Activated CD4-positive, alpha-beta T cell treated with anti-CD3 and anti-CD28 coated beads for 36 hours (primary cell): ENCODE measurements around the gene KIF23. TPM values are rescaled to one million over a fixed set of nuclear protein-coding genes. Genes with fewer than 3 reads are reported as not detected.

Experiments used
- ATAC-seq: fragments of 200-7000 bp; cut with Tn5 transposase; one replicate; pipeline ENCODE4 v1.10.0; 2021; ENCODE audit warnings: mild to moderate bottlenecking, moderate library complexity
- CTCF ChIA-PET: fragments of 350-600 bp; sonication (Branson Sonifier 250); formaldehyde crosslinking; loops from one replicate; lab custom pipeline; 2021; ENCODE audit warnings: antibody characterized with exemption; lab: Charles Lee
- POLR2A ChIA-PET: fragments of 350-600 bp; sonication (Branson Sonifier 250); formaldehyde crosslinking; loops from one replicate; lab custom pipeline; 2021; ENCODE audit warnings: antibody characterized with exemption, inconsistent platforms; lab: Charles Lee
- DNase-seq: peaks from one replicate; pipeline ENCODE4 v3.0.0-alpha.2; 2020
- H3K27ac Mint-ChIP-seq: one replicate; pipeline ENCODE4 v1.8.0; 2021; ENCODE audit warnings: mixed read lengths
- H3K27me3 Mint-ChIP-seq: one replicate; pipeline ENCODE4 v1.8.0; 2021; ENCODE audit warnings: mixed read lengths
- H3K36me3 Mint-ChIP-seq: one replicate; pipeline ENCODE4 v1.8.0; 2021; ENCODE audit warnings: low read depth, mixed read lengths
- H3K4me1 Mint-ChIP-seq: one replicate; pipeline ENCODE4 v1.8.0; 2021; ENCODE audit warnings: mixed read lengths
- H3K4me3 Mint-ChIP-seq: one replicate; pipeline ENCODE4 v1.8.0; 2021; ENCODE audit warnings: mild to moderate bottlenecking, moderate library complexity, mixed read lengths
- H3K9me3 Mint-ChIP-seq: one replicate; pipeline ENCODE4 v1.8.0; 2021; ENCODE audit warnings: low read depth, mixed read lengths
- intact Hi-C, 2 experiments: fragments of 100-400 bp; cut with DNase I in 1 of 2; cut with micrococcal nuclease in 1 of 2; formaldehyde crosslinking; loops; one replicate each; pipeline versions ENCODE4 v1.14.2 to v1.15.1; 2022 to 2024; cut with DNase I, micrococcal nuclease
- total RNA-seq, 2 experiments: library from RNA; stranded (reverse); gene quantifications; one replicate each; pipeline ENCODE4 v1.2.3, GENCODE V29; 2021

KIF23 gene
- total RNA-seq, 2 experiments from 2014 or later, result 47.2 to 48.0 TPM

GRCh38 chr15:69384626-69385598 is 29.2 kb upstream of the KIF23 start:
- no peak overlapping the region for H3K27ac Mint-ChIP-seq
- DNase-seq, result no peak
- H3K9me3 Mint-ChIP-seq, result no peaks in the 10 kb centered on the region
- H3K27me3 Mint-ChIP-seq, result peaks cover 3% of the 10 kb centered on the region
- POLR2A ChIA-PET, result no interaction called here
- no peak for ATAC-seq
- no peaks in the 10 kb centered on the region for H3K4me1 Mint-ChIP-seq
- H3K4me3 Mint-ChIP-seq, result no peak overlapping the region
- H3K36me3 Mint-ChIP-seq, result no peaks in the 10 kb centered on the region
- intact Hi-C loops, result no loop called here
- CTCF ChIA-PET, result no interaction called here

GRCh38 chr15:69385831-69386230 is 28.3 kb upstream of the KIF23 start:
- intact Hi-C loops, result no loop called here
- ATAC-seq (no peak), DNase-seq (no peak)
- Mint-ChIP-seq H3K4me1 (no peaks in the 10 kb centered on the region), H3K4me3 (no peak overlapping the region), H3K36me3 (no peaks in the 10 kb centered on the region), H3K27ac (no peak overlapping the region), H3K27me3 (no peaks in the 10 kb centered on the region), H3K9me3 (no peaks in the 10 kb centered on the region)
- POLR2A ChIA-PET, result no interaction called here
- CTCF ChIA-PET, result no interaction called here

GRCh38 chr15:69386284-69386683 is 27.9 kb upstream of the KIF23 start:
- CTCF ChIA-PET, result no interaction called here
- H3K4me1 Mint-ChIP-seq, result no peaks in the 10 kb centered on the region
- intact Hi-C loops, result no loop called here

GRCh38 chr15:69388260-69388705 is 25.9 kb upstream of the KIF23 start:
- Mint-ChIP-seq H3K27me3 (no peaks in the 10 kb centered on the region), H3K4me3 (no peak overlapping the region), H3K9me3 (no peaks in the 10 kb centered on the region), H3K4me1 (no peaks in the 10 kb centered on the region), H3K36me3 (no peaks in the 10 kb centered on the region), H3K27ac (no peak overlapping the region)
- intact Hi-C loops, result no loop called here
- DNase-seq (no peak), ATAC-seq (no peak)
- CTCF ChIA-PET, result no interaction called here
- POLR2A ChIA-PET, result no interaction called here

More at GRCh38 chr15:69386284-69386683, 27.9 kb upstream of the KIF23 start:
- DNase-seq (no peak), ATAC-seq (no peak)
- no peak overlapping the region for H3K4me3 Mint-ChIP-seq
- no peaks in the 10 kb centered on the region for H3K9me3 Mint-ChIP-seq
- POLR2A ChIA-PET, result no interaction called here
- no peaks in the 10 kb centered on the region for H3K27me3 Mint-ChIP-seq
- no peak overlapping the region for H3K27ac Mint-ChIP-seq
- H3K36me3 Mint-ChIP-seq, result no peaks in the 10 kb centered on the region

GRCh38 chr15:69389426-69389825 is 24.7 kb upstream of the KIF23 start:
- Mint-ChIP-seq H3K27ac (no peak overlapping the region), H3K4me3 (no peak overlapping the region), H3K9me3 (no peaks in the 10 kb centered on the region), H3K36me3 (no peaks in the 10 kb centered on the region), H3K4me1 (peaks cover 3% of the 10 kb centered on the region), H3K27me3 (no peaks in the 10 kb centered on the region)
- intact Hi-C loops, result no loop called here
- CTCF ChIA-PET, result interaction anchor here (0.6 to 1.1 kb wide), 2 partner anchors 114 to 330 kb away, joined by 3 read pairs; no protein-coding TSS in a partner anchor
- ATAC-seq (no peak), DNase-seq (no peak)
- POLR2A ChIA-PET, result no interaction called here

GRCh38 chr15:69390575-69390974 is 23.6 kb upstream of the KIF23 start:
- no peak for ATAC-seq
- ChIA-PET CTCF (no interaction called here), POLR2A (no interaction called here)
- Mint-ChIP-seq H3K9me3 (no peaks in the 10 kb centered on the region), H3K27me3 (no peaks in the 10 kb centered on the region), H3K27ac (no peak overlapping the region), H3K36me3 (no peaks in the 10 kb centered on the region), H3K4me3 (no peak overlapping the region), H3K4me1 (peaks cover 7% of the 10 kb centered on the region)
- intact Hi-C loops, result loop anchor here (5.0 kb wide), 2 partner anchors 68 to 228 kb away; partner anchors contain the start of gene GLCE (in 1 of the 2)
- no peak for DNase-seq

GRCh38 chr15:69391046-69391757 is 22.9 kb upstream of the KIF23 start:
- Mint-ChIP-seq H3K4me1 (peaks cover 7% of the 10 kb centered on the region), H3K36me3 (no peaks in the 10 kb centered on the region), H3K4me3 (no peak overlapping the region), H3K27ac (no peak overlapping the region), H3K27me3 (no peaks in the 10 kb centered on the region), H3K9me3 (no peaks in the 10 kb centered on the region)
- DNase-seq (no peak), ATAC-seq (no peak)
- intact Hi-C loops, result loop anchor here (5.0 kb wide), 2 partner anchors 69 to 229 kb away; partner anchors contain the start of gene GLCE (in 1 of the 2)
- ChIA-PET CTCF (no interaction called here), POLR2A (no interaction called here)

GRCh38 chr15:69392352-69392751 is 21.8 kb upstream of the KIF23 start:
- no peak for DNase-seq
- Mint-ChIP-seq H3K4me1 (peaks cover 7% of the 10 kb centered on the region), H3K27me3 (no peaks in the 10 kb centered on the region), H3K9me3 (no peaks in the 10 kb centered on the region), H3K4me3 (no peak overlapping the region), H3K36me3 (no peaks in the 10 kb centered on the region), H3K27ac (no peak overlapping the region)
- POLR2A ChIA-PET, result no interaction called here
- CTCF ChIA-PET, result interaction anchor here (0.5 to 1.1 kb wide), 2 partner anchors 326 to 335 kb away, joined by 3 read pairs; no protein-coding TSS in a partner anchor
- no peak for ATAC-seq
- intact Hi-C loops, result loop anchor here (5.0 kb wide), 2 partner anchors 70 to 230 kb away; partner anchors contain the start of gene GLCE (in 1 of the 2)

GRCh38 chr15:69393831-69394491 is 20.2 kb upstream of the KIF23 start:
- Mint-ChIP-seq H3K9me3 (no peaks in the 10 kb centered on the region), H3K4me1 (peaks cover 10% of the 10 kb centered on the region), H3K27me3 (no peaks in the 10 kb centered on the region), H3K36me3 (no peaks in the 10 kb centered on the region), H3K27ac (no peak overlapping the region), H3K4me3 (no peak overlapping the region)
- ATAC-seq (no peak), DNase-seq (no peak)
- intact Hi-C loops, result loop anchor here (1.0 to 5.0 kb wide), 4 partner anchors 72 to 335 kb away; partner anchors contain the start of gene GLCE (in 2 of the 2)
- ChIA-PET CTCF (interaction anchor here (0.6 to 1.9 kb wide), 15 partner anchors 10 to 1266 kb away, joined by 3 to 10 read pairs (median 3); no protein-coding TSS in a partner anchor), POLR2A (no interaction called here)

GRCh38 chr15:69394556-69395282 is 19.4 kb upstream of the KIF23 start:
- no peaks in the 10 kb centered on the region for H3K36me3 Mint-ChIP-seq
- CTCF ChIA-PET, result interaction anchor here (0.6 to 1.9 kb wide), 27 partner anchors 9 to 1267 kb away, joined by 3 to 10 read pairs (median 3); partner anchors contain the start of gene KIF23
- intact Hi-C loops, result loop anchor here (1.0 to 5.0 kb wide), 4 partner anchors 72 to 335 kb away; partner anchors contain the start of gene GLCE (in 2 of the 2)
- H3K9me3 Mint-ChIP-seq, result no peaks in the 10 kb centered on the region
- no peaks in the 10 kb centered on the region for H3K27me3 Mint-ChIP-seq
- ATAC-seq (peak; percentile 95), DNase-seq (peak; percentile 91)
- POLR2A ChIA-PET, result interaction anchor here (0.6 kb wide), 1 partner anchor 105 kb away, joined by 3 read pairs; no protein-coding TSS in a partner anchor
- H3K4me1 Mint-ChIP-seq, result peaks cover 10% of the 10 kb centered on the region
- no peak overlapping the region for H3K4me3 Mint-ChIP-seq
- H3K27ac Mint-ChIP-seq, result no peak overlapping the region
